Common myeloid progenitor, CD34-positive (primary cell): ENCODE data around the gene CCDC187.
A peak's percentile ranks its signal among the peaks of the same experiment; 100 is the strongest.

Experiments
- CTCF ChIA-PET: fragments of 350-600 bp; sonication (Branson Sonifier 250); formaldehyde crosslinking; loops from one replicate; lab custom pipeline; 2021; ENCODE audit warnings: antibody characterized with exemption; lab: Charles Lee
- POLR2A ChIA-PET: fragments of 350-600 bp; sonication (Branson Sonifier 250); formaldehyde crosslinking; loops from one replicate; lab custom pipeline; 2021; ENCODE audit warnings: antibody characterized with exemption; lab: Charles Lee
- DNase-seq, 3 donors: peaks; one replicate each; pipeline versions ENCODE4 v3.0.0 to v3.0.0-alpha.2; 2013
- H3K27ac ChIP-seq, 2 experiments: 1 replicate in 1 of 2; 2 replicates in 1 of 2; pipeline ENCODE4 v1.7.0; 2013; ENCODE audit warnings: inconsistent platforms in 2 of 2, low read length in 2 of 2, mild to moderate bottlenecking in 2 of 2, low read depth in 1 of 2, moderate library complexity in 1 of 2; ENCODE audit not compliant: severe bottlenecking in 2 of 2, insufficient read depth in 1 of 2, poor library complexity in 1 of 2
- H3K27me3 ChIP-seq, 5 experiments: replicated peaks in 2 of 5; 1 replicate in 3 of 5; 2 replicates in 2 of 5; pipeline versions ENCODE4 v1.6.1 to v1.7.0; 2013; ENCODE audit warnings: low read length in 4 of 5, mild to moderate bottlenecking in 2 of 5, moderate library complexity in 2 of 5, inconsistent platforms in 1 of 5; ENCODE audit not compliant: insufficient read depth in 5 of 5, control insufficient read depth in 4 of 5
- H3K36me3 ChIP-seq, 4 experiments: 1 replicate in 2 of 4; 2 replicates in 2 of 4; pipeline versions ENCODE4 v1.6.1 to v1.7.0; 2013; ENCODE audit warnings: low read length in 3 of 4, control low read depth in 1 of 4, mild to moderate bottlenecking in 1 of 4; ENCODE audit not compliant: control insufficient read depth in 4 of 4, insufficient read depth in 4 of 4
- H3K4me1 ChIP-seq, 4 experiments: 1 replicate in 3 of 4; 2 replicates in 1 of 4; pipeline versions ENCODE4 v1.6.1 to v1.7.1; 2013; ENCODE audit warnings: low read length in 3 of 4, mild to moderate bottlenecking in 3 of 4, control low read depth in 1 of 4, inconsistent platforms in 1 of 4, moderate library complexity in 1 of 4; ENCODE audit not compliant: control insufficient read depth in 4 of 4, insufficient read depth in 4 of 4; ENCODE audit errors: control extremely low read depth in 1 of 4
- H3K4me3 ChIP-seq, 7 experiments: 1 replicate in 4 of 7; 2 replicates in 3 of 7; pipeline versions ENCODE4 v1.5.1 to v1.7.0; 2013; ENCODE audit warnings: mild to moderate bottlenecking in 7 of 7, low read length in 6 of 7, moderate library complexity in 6 of 7, inconsistent platforms in 2 of 7, low read depth in 2 of 7, control low read depth in 1 of 7; ENCODE audit not compliant: insufficient read depth in 4 of 7, control insufficient read depth in 1 of 7; ENCODE audit errors: extremely low read depth in 1 of 7
- H3K9me3 ChIP-seq, 5 experiments: 1 replicate in 4 of 5; 2 replicates in 1 of 5; pipeline versions ENCODE4 v1.6.1 to v1.7.1; 2013; ENCODE audit warnings: low read length in 4 of 5, mild to moderate bottlenecking in 2 of 5, inconsistent platforms in 1 of 5, low read depth in 1 of 5, moderate library complexity in 1 of 5; ENCODE audit not compliant: control insufficient read depth in 4 of 5, insufficient read depth in 2 of 5; ENCODE audit errors: control extremely low read depth in 1 of 5
- WGBS: methylation state at CpG from one replicate; pipeline ENCODE4 v1.1.5; 2013; ENCODE audit not compliant: insufficient coverage; 5-methylcytosine and 5-hydroxymethylcytosine counted together

The CCDC187 gene

DNA sequence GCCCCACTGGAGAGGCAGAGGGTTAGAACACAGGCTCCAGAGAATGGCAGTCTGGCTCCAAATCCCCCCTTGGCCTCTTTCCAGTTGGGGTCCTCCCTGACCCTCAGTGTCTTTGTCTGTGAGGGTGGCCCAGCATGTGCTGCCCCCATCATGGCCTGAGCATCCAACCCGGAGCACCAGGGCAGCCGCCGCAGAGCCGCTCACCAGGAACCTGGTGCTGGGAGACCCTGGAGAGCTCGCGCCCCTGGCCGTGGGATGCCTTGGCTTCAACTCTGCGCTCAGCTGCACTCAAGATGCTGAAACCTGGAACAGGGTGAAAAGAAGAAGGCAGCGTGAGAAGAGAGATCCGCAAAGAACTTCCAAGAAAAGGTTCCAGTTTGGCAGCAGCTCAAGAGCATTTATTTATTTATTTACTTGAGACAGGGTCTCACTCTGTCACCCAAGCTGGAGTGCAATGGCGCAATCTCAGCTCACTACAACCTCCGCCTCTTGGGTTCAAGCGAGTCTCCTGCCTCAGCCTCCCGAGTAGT, 3.8 kb downstream of the CCDC187 start:
- Histone ChIP-seq H3K27me3 (no peaks in the 10 kb centered on the region), H3K9me3 (no peaks in the 10 kb centered on the region), H3K27ac (no peak overlapping the region), H3K4me3 (peak overlapping the region in 2 of 7 experiments; percentile 33 to 36), H3K36me3 (no peaks in the 10 kb centered on the region), H3K4me1 (peaks cover 0 to 32% (median 15%) of the 10 kb centered on the region in 4 experiments)
- POLR2A ChIA-PET: no interaction called here
- CTCF ChIA-PET: interaction anchor here (0.6 to 1.6 kb wide), 4 partner anchors 12 to 121 kb away, joined by 3 to 8 read pairs (median 3); no protein-coding TSS in a partner anchor
- no peak for DNase-seq
- WGBS: 93% methylated on average over 14 of the region's 14 CpGs

- Histone ChIP-seq H3K4me3 (peak overlapping the region in 4 of 7 experiments; percentile 4 to 36 (median 24)), H3K4me1 (peaks cover 0 to 27% (median 15%) of the 10 kb centered on the region in 4 experiments), H3K27ac (no peak overlapping the region), H3K9me3 (no peaks in the 10 kb centered on the region), H3K36me3 (no peaks in the 10 kb centered on the region), H3K27me3 (no peaks in the 10 kb centered on the region)
- CTCF ChIA-PET: interaction anchor here (1.1 to 1.6 kb wide), 2 partner anchors 12 to 21 kb away, joined by 3 to 8 read pairs; no protein-coding TSS in a partner anchor
- peak in 2 of 3 donors; percentile 53 to 61 for DNase-seq
- 10% methylated on average over 6 of the region's 7 CpGs for WGBS
- POLR2A ChIA-PET: no interaction called here
Observed at GRCh38 chr9:136299541-136299940, 4.4 kb downstream of the CCDC187 start.

DNA sequence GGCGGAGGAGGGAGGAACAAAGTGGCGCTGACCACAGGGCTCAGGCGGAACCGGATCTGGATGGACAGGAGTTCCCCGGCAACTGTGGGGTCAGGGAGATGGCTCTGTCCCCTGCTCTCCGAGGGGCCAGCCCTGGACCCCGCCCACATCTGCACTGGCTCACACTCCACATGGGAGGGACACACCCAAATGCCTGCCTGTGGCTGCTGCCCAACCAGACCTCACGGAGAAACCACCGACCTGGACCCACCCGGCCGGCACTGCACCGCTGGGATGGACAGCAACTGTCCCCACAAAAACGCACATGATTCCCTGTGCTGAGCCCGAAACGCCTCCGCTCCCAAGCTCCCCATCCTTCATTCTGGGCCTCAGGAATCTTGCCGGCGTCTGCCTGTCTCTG, 4.8 kb downstream of the CCDC187 start:
- Histone ChIP-seq H3K4me1 (peaks cover 0 to 26% (median 15%) of the 10 kb centered on the region in 4 experiments), H3K9me3 (no peaks in the 10 kb centered on the region), H3K36me3 (no peaks in the 10 kb centered on the region), H3K27ac (no peak overlapping the region), H3K27me3 (no peaks in the 10 kb centered on the region), H3K4me3 (no peak overlapping the region)
- WGBS: 86% methylated on average over 13 of the region's 18 CpGs
- CTCF ChIA-PET: interaction anchor here (1.1 to 1.6 kb wide), 2 partner anchors 11 to 20 kb away, joined by 3 to 8 read pairs; no protein-coding TSS in a partner anchor
- POLR2A ChIA-PET: no interaction called here
- no peak for DNase-seq

DNA sequence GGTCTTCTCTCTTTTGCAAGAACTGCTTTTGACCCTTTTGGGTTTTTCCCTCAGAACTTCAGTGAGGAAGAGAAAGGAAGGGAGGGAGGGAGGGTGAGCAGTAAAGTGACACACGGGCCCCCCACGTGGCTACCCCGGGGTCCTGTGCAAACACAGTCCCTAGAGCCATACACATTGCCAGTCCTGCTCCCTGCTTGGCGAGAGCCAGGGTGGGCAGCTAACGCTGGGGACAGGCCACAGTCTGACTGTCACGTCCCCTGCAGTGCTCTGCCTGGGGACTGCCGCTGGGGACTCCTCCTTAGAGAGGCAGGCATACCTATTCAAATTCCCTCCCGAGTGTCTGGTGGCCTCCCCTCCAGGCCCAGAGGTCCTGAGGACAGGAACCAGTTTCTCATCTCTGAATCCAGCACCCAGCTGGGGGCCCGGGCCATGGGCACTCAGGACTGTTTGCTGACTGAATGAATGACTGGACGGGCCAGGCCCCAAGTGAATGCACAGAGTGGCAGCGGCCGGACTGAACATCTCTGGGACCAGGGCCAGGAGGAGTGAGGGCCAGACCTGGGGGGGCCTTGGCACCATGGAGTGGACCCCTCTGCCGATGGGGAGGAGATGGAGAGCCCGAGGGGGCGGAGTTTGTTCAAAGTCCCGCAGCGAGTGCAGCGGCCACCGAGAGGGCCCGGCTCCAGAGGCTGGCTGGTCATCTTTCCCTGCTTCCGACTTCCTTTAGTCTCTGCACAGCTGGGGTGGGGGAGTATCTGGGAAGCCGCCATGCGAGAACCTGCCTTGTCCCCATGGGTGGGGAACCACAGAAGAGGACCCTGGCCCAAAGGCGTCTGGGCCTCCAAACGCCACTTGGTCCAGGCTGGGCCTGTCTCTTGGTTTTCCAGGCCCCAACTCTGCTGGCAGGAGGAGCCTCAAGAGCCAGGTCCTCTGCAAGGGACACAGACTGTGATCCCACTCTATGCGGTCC, 5.8 kb downstream of the CCDC187 start:
- H3K27ac ChIP-seq: no peak overlapping the region
- ChIA-PET CTCF (interaction anchor here (1.2 kb wide), 2 partner anchors 13 to 31 kb away, joined by 3 read pairs; no protein-coding TSS in a partner anchor), POLR2A (no interaction called here)
- H3K4me3 ChIP-seq: no peak overlapping the region
- no peaks in the 10 kb centered on the region for H3K27me3 ChIP-seq
- no peak for DNase-seq
- H3K36me3 ChIP-seq: no peaks in the 10 kb centered on the region
- H3K4me1 ChIP-seq: peaks cover 0 to 26% (median 15%) of the 10 kb centered on the region in 4 experiments
- H3K9me3 ChIP-seq: no peaks in the 10 kb centered on the region
- 91% methylated on average over 25 of the region's 26 CpGs for WGBS

DNA sequence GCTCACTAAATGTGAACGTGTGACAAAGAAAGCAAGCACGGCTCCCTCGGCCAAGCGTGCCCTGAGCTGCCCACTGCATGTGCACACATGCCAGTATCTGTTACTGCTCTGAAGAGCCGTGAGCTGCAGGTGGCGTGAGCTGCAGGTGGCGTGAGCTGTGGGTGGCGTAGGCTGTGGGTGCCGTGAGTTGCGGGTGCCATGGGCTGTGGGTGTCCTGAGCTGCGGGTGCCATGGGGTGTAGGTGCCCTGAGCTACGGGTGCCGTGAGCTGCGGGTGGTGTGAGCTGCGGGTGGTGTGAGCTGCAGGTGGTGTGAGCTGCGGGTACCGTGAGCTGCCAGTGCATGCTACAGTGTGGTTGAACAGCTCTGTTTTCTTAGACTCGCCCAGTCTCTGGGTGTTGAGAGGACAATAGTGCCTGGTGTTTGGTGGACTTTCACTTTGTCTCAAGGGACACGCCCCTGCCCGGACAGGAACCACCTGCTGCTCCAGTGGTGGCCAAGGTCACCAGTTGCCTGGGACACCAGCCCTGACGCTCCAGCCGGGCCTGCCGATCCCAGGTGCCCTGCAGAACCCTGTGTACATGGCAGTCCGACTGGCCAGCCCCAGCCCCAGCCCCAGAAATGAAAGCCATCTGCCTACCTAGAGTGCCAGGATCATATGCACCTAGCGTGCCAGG, 6.7 kb downstream of the CCDC187 start:
- Histone ChIP-seq H3K4me1 (peaks cover 0 to 26% (median 15%) of the 10 kb centered on the region in 4 experiments), H3K27ac (no peak overlapping the region), H3K9me3 (no peaks in the 10 kb centered on the region), H3K36me3 (no peaks in the 10 kb centered on the region), H3K4me3 (no peak overlapping the region), H3K27me3 (no peaks in the 10 kb centered on the region)
- no peak for DNase-seq
- POLR2A ChIA-PET: no interaction called here
- CTCF ChIA-PET: interaction anchor here (1.0 to 1.2 kb wide), 3 partner anchors 12 to 30 kb away, joined by 3 read pairs; no protein-coding TSS in a partner anchor
- 96% methylated on average over 24 of the region's 25 CpGs for WGBS

DNA sequence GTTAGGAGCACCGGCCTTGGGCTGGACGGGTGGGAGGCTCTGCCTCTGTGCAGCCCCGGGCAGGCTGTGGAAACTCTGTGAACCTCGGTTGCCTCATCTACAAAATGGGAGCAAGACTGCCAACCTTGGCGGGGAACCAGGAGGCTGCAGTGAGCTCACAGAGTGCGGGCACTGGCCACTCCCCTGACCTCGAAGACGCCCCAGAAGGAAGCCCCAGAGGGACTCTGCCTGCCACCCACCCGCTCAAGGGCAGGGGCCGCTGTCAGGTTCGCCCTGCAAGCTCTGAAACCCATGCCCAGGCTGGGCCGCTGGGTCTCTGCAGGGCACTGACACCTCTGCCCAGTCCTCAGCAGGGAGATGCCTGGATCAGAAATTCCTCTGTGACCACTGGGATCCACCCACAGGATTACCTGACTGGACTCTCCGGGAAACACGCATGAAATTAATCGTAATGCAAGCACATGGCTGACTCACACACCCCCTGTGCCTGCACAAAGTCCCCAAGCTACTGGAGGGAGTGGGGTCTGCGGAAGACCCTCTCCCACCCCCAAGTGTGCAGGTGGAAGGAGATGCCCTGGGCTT, 7.4 kb downstream of the CCDC187 start:
- Histone ChIP-seq H3K9me3 (no peaks in the 10 kb centered on the region), H3K4me1 (peaks cover 0 to 26% (median 15%) of the 10 kb centered on the region in 4 experiments), H3K27me3 (no peaks in the 10 kb centered on the region), H3K4me3 (no peak overlapping the region), H3K27ac (no peak overlapping the region), H3K36me3 (no peaks in the 10 kb centered on the region)
- WGBS: 94% methylated on average over 14 of the region's 16 CpGs
- POLR2A ChIA-PET: no interaction called here
- no peak for DNase-seq
- CTCF ChIA-PET: interaction anchor here (1.0 to 1.3 kb wide), 3 partner anchors 10 to 29 kb away, joined by 3 to 4 read pairs (median 3); no protein-coding TSS in a partner anchor
